ENCODE results near the gene SGMS1. TPM values are rescaled to one million over a fixed set of nuclear protein-coding genes. Genes with fewer than 3 reads are reported as not detected.

The SGMS1 gene
- total and polyA plus RNA-seq, 2 experiments from 2014 or later: 15.0 to 34.7 TPM

DNA sequence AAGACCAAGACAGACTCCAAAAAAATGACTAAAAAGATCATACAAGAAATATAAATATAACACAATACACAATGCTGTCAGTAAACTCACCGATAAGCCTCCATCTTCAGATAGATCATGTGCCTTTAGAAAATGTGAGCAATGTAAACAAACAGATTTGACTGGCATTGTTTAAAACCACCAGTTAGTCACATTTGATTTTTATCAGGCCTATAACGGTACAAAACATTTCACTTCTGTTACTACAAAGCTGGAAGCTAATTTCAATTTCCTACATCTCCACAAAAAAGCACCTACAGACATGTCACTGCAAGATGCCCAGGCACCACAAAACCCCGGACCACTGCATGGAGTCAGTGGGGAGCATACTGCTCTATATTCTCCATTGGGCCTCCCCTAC lies 18.9 kb downstream of the SGMS1 start:
- H3K4me1 Mint-ChIP-seq: peaks cover 43% of the 10 kb centered on the region
- H3K4me3 ChIP-seq: no peak overlapping the region
- H3F3A ChIP-seq (replicated peaks; ENCODE audit: low read depth): no peaks in the 10 kb centered on the region
- TF ChIP-seq ETS1 (IDR thresholded peaks at IDR 0.05) (no peak), ZNF331 (CRISPR knock-in tag; IDR thresholded peaks at IDR 0.05; ENCODE audit: low read depth) (no peak), CREB1 (CRISPR knock-in tag; IDR thresholded peaks at IDR 0.05; ENCODE audit: low read depth) (no peak), EZH2 (IDR thresholded peaks at IDR 0.05; ENCODE audit: low read depth, unreplicated experiment) (no peak), ZNF114 (CRISPR knock-in tag; IDR thresholded peaks at IDR 0.05) (no peak), JUNB (IDR thresholded peaks at IDR 0.05; ENCODE audit: unreplicated experiment) (no peak), ZNF462 (CRISPR knock-in tag; IDR thresholded peaks at IDR 0.05) (no peak), REST (IDR thresholded peaks at IDR 0.05; ENCODE audit: unreplicated experiment) (no peak), CTCF (conservative IDR thresholded peaks at IDR 0.05; ENCODE audit: low read depth in 2 of 2) (no peak), NANOG (IDR thresholded peaks at IDR 0.05; ENCODE audit: borderline replicate concordance) (no peak), STAT1 (IDR thresholded peaks at IDR 0.05; ENCODE audit: unreplicated experiment) (no peak), EZH2phosphoT487 (IDR thresholded peaks at IDR 0.05; ENCODE audit: unreplicated experiment) (no peak)
- H3K9me3 Mint-ChIP-seq: no peaks in the 10 kb centered on the region
- no peak overlapping the region for H3K27ac ChIP-seq (ENCODE audit: low read depth)
- no peaks in the 10 kb centered on the region for H3K9me2 ChIP-seq (ENCODE audit: insufficient read depth)
- peaks cover 98% of the 10 kb centered on the region for H3K79me2 ChIP-seq (replicated peaks; ENCODE audit: insufficient read depth)
- ATAC-seq (no peak), DNase-seq (ENCODE audit: low spot score) (no peak)
- no peak overlapping the region for H3K4me2 ChIP-seq
- H3K4me3 Mint-ChIP-seq: no peak overlapping the region
- no peaks in the 10 kb centered on the region for H3K27me3 ChIP-seq (ENCODE audit: insufficient read depth)
- no peaks in the 10 kb centered on the region for H3K36me3 Mint-ChIP-seq (ENCODE audit: low read depth)
- H4K20me1 ChIP-seq (replicated peaks; ENCODE audit: insufficient read depth): peaks cover 7% of the 10 kb centered on the region; the same call in 1 of the 2 replicates
- no peaks in the 10 kb centered on the region for H3K36me3 ChIP-seq (ENCODE audit: insufficient read depth)
- no peak overlapping the region for H2AFZ ChIP-seq
- peaks cover 3% of the 10 kb centered on the region for H3K27me3 Mint-ChIP-seq (ENCODE audit: insufficient read depth, low read depth, poor library complexity)
- peaks cover 27% of the 10 kb centered on the region for H3K4me1 ChIP-seq (ENCODE audit: insufficient read depth)
- peak overlapping the region; percentile 57; the same call in 1 of the 2 replicates for H3K27ac Mint-ChIP-seq
